T-helper 17 cell (primary cell): ENCODE results near the gene CCDC117. TPM values are rescaled to one million over a fixed set of nuclear protein-coding genes. Genes with fewer than 3 reads are reported as not detected.
A peak's percentile ranks its signal among the peaks of the same experiment; 100 is the strongest.
"Not testable (repeated sequence)": the region's sequence is repeated elsewhere in the genome, so short reads cannot be mapped to it uniquely, and the experiment has no call there.

ENCODE experiments used
- ATAC-seq: fragments of 150-1000 bp; cut with Tn5 transposase; 2 replicates; pipeline ENCODE4 v1.10.0; 2021; ENCODE audit warnings: mild to moderate bottlenecking, moderate library complexity
- DNase-seq, 3 donors: peaks; one replicate each; pipeline versions ENCODE4 v3.0.0 to v3.0.0-alpha.2; 2020 to 2021
- H3K9me3 ChIP-seq: one replicate; pipeline ENCODE4 v1.7.0; 2013; ENCODE audit warnings: low read length, mild to moderate bottlenecking; ENCODE audit not compliant: control insufficient read depth, poor library complexity, severe bottlenecking
- H3K27ac Mint-ChIP-seq: one replicate; pipeline ENCODE4 v1.8.0; 2022; ENCODE audit warnings: mild to moderate bottlenecking, moderate library complexity, mixed read lengths
- H3K27me3 Mint-ChIP-seq: one replicate; pipeline ENCODE4 v1.8.0; 2022; ENCODE audit warnings: mixed read lengths
- H3K36me3 Mint-ChIP-seq: one replicate; pipeline ENCODE4 v1.8.0; 2022; ENCODE audit warnings: low read depth, mixed read lengths
- H3K4me1 Mint-ChIP-seq: one replicate; pipeline ENCODE4 v1.8.0; 2022; ENCODE audit warnings: mild to moderate bottlenecking, mixed read lengths
- H3K4me3 Mint-ChIP-seq: one replicate; pipeline ENCODE4 v1.8.0; 2022; ENCODE audit warnings: mild to moderate bottlenecking, moderate library complexity, mixed read lengths
- total RNA-seq, 4 donors: library from RNA in 2 of 4; stranded (reverse) in 2 of 4; gene quantifications; one replicate each; pipeline ENCODE4 v1.2.3 and lab custom pipeline; 2022 to 2026

The CCDC117 gene
- total RNA-seq, 2 donors from 2014 or later: 13.9 to 24.5 TPM

GRCh38 chr22:28743852-28744251, 28.6 kb upstream of the CCDC117 start:
- no peak for DNase-seq
- Mint-ChIP-seq H3K27me3 (no peaks in the 10 kb centered on the region), H3K4me1 (peaks cover 26% of the 10 kb centered on the region), H3K36me3 (peaks cover 4% of the 10 kb centered on the region), H3K27ac (no peak overlapping the region), H3K4me3 (no peak overlapping the region)
- ATAC-seq: no peak
- no peaks in the 10 kb centered on the region for H3K9me3 ChIP-seq

GRCh38 chr22:28750471-28750881, 22.0 kb upstream of the CCDC117 start:
- no peak overlapping the region for H3K27ac Mint-ChIP-seq
- no peaks in the 10 kb centered on the region for H3K27me3 Mint-ChIP-seq
- no peak overlapping the region for H3K4me3 Mint-ChIP-seq
- peaks cover 5% of the 10 kb centered on the region for H3K36me3 Mint-ChIP-seq
- DNase-seq: no peak
- peaks cover 6% of the 10 kb centered on the region for H3K4me1 Mint-ChIP-seq
- H3K9me3 ChIP-seq: no peaks in the 10 kb centered on the region
- no peak for ATAC-seq

GRCh38 chr22:28754512-28754911, 18.0 kb upstream of the CCDC117 start:
- H3K36me3 Mint-ChIP-seq, ATAC-seq, H3K9me3 ChIP-seq, H3K4me1 Mint-ChIP-seq, DNase-seq, H3K27ac Mint-ChIP-seq, H3K4me3 Mint-ChIP-seq, H3K27me3 Mint-ChIP-seq: not testable (repeated sequence)

GRCh38 chr22:28759861-28760560, 12.5 kb upstream of the CCDC117 start:
- Mint-ChIP-seq H3K4me3 (no peak overlapping the region), H3K27ac (no peak overlapping the region), H3K27me3 (no peaks in the 10 kb centered on the region), H3K4me1 (no peaks in the 10 kb centered on the region), H3K36me3 (peaks cover 3% of the 10 kb centered on the region)
- DNase-seq: no peak
- no peak for ATAC-seq
- no peaks in the 10 kb centered on the region for H3K9me3 ChIP-seq

GRCh38 chr22:28761449-28761755, 11.1 kb upstream of the CCDC117 start:
- Mint-ChIP-seq H3K27ac (no peak overlapping the region), H3K36me3 (peaks cover 3% of the 10 kb centered on the region), H3K27me3 (no peaks in the 10 kb centered on the region), H3K4me1 (no peaks in the 10 kb centered on the region), H3K4me3 (no peak overlapping the region)
- no peaks in the 10 kb centered on the region for H3K9me3 ChIP-seq
- ATAC-seq (no peak), DNase-seq (no peak)

DNA sequence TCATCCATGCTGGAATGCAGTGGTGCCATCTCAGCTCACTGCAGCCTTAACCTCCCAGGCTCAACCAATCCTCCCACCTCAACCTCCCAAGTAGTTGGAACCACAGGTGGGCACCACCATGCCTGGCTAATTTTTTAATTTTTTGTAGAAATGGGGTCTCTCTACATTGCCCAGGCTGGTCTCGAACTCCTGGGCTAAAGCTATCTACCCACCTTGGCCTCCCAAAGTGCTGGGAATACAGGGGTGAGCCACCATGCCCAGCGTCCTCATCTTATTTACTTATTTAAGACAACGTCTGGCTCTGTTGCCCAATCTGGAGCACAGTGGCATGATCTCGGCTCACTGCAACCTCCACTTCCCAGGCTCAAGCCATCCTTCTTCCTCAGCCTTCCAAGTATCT, 10.5 kb upstream of the CCDC117 start:
- H3K4me1 Mint-ChIP-seq, H3K4me3 Mint-ChIP-seq, ATAC-seq, H3K27ac Mint-ChIP-seq, H3K27me3 Mint-ChIP-seq, H3K36me3 Mint-ChIP-seq, DNase-seq, H3K9me3 ChIP-seq: not testable (repeated sequence)

DNA sequence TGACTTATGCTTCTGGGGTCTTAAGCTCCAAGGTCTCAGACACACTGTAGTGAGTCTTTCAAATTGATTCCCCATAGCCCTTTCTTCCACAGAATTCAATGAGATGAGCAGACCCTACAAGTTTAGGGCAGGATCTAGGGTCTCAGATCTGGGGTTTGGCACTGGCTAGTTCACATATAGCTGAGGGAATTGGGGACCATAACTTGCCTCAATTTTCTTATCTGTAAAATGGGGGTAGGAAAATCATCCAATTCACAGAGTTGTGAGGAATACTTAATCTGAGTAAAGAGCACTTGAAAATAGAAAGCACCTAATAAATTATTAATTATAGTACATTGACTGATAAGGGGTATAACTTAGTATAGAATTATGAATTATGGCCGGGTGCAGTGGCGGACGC, 5.9 kb upstream of the CCDC117 start:
- Mint-ChIP-seq H3K4me1 (no peaks in the 10 kb centered on the region), H3K4me3 (no peak overlapping the region), H3K36me3 (no peaks in the 10 kb centered on the region), H3K27ac (no peak overlapping the region), H3K27me3 (no peaks in the 10 kb centered on the region)
- DNase-seq (no peak), ATAC-seq (no peak)
- H3K9me3 ChIP-seq: no peaks in the 10 kb centered on the region

- no peak overlapping the region for H3K4me3 Mint-ChIP-seq
- H3K36me3 Mint-ChIP-seq: peaks cover 5% of the 10 kb centered on the region
- DNase-seq: no peak
- no peak overlapping the region for H3K27ac Mint-ChIP-seq
- H3K27me3 Mint-ChIP-seq: no peaks in the 10 kb centered on the region
- H3K9me3 ChIP-seq: no peaks in the 10 kb centered on the region
- H3K4me1 Mint-ChIP-seq: peaks cover 6% of the 10 kb centered on the region
- no peak for ATAC-seq
These were observed 3.6 kb upstream of the CCDC117 start for GRCh38 chr22:28768701-28769393.

GRCh38 chr22:28769394-28770085, 3.0 kb upstream of the CCDC117 start:
- Mint-ChIP-seq H3K36me3 (peaks cover 5% of the 10 kb centered on the region), H3K27ac (no peak overlapping the region), H3K27me3 (no peaks in the 10 kb centered on the region), H3K4me3 (no peak overlapping the region), H3K4me1 (peaks cover 6% of the 10 kb centered on the region)
- DNase-seq: no peak
- H3K9me3 ChIP-seq: no peaks in the 10 kb centered on the region
- ATAC-seq: no peak

- Mint-ChIP-seq H3K4me3 (no peak overlapping the region), H3K27ac (no peak overlapping the region), H3K36me3 (peaks cover 8% of the 10 kb centered on the region), H3K4me1 (peaks cover 12% of the 10 kb centered on the region), H3K27me3 (no peaks in the 10 kb centered on the region)
- ATAC-seq (no peak), DNase-seq (no peak)
- H3K9me3 ChIP-seq: no peaks in the 10 kb centered on the region
These were observed 1.2 kb upstream of the CCDC117 start for GRCh38 chr22:28771195-28771791.

DNA sequence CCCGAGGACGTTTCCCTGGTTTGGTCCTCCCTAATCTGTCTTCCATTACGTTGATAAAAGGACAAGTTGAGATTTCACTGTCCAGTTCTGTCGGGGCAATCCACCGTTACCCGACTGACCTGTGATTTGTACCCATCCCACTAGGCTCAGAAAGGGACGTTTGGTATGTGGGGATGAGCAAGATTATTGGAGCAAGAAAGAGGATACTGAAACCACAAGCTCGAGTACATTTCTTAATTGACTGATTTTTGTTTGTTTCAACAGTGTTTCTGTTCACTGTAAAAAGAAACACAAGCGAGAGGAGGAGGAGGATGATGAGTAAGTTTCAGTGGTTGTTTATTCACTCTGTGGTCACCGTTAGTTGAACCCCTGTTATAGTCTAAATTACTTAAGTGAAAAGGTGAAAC, 969 bp downstream of the CCDC117 start:
- Mint-ChIP-seq H3K27me3 (no peaks in the 10 kb centered on the region), H3K27ac (peak overlapping the region; percentile 93), H3K4me3 (peak overlapping the region; percentile 98), H3K4me1 (peaks cover 17% of the 10 kb centered on the region), H3K36me3 (peaks cover 8% of the 10 kb centered on the region)
- no peak for DNase-seq
- ATAC-seq: no peak
- no peaks in the 10 kb centered on the region for H3K9me3 ChIP-seq

- H3K27ac Mint-ChIP-seq: peak overlapping the region; percentile 93
- H3K4me3 Mint-ChIP-seq: peak overlapping the region; percentile 80
- peaks cover 17% of the 10 kb centered on the region for H3K4me1 Mint-ChIP-seq
- DNase-seq (no peak), ATAC-seq (no peak)
- H3K36me3 Mint-ChIP-seq: peaks cover 8% of the 10 kb centered on the region
- H3K27me3 Mint-ChIP-seq: no peaks in the 10 kb centered on the region
- H3K9me3 ChIP-seq: no peaks in the 10 kb centered on the region
These were observed 1.9 kb downstream of the CCDC117 start for GRCh38 chr22:28774378-28774777.

DNA sequence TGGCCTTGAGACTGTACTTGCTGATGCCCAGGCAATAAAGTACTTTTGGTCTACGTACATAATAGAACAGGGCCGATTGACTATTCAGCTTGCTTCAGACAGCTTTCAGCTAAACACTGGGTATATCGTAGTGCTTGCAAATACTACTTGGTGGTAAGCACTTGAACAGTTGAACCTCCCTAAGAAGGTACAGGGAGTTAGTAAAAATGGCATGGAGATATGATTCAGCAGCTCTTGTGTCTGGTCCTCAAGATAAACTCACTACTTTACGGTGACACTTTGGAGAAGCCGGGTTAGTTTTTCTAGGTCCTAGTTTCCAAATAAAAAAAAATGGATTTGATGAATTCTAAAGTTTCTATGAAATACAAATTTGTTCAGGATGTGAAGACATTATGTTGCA, 7.3 kb downstream of the CCDC117 start:
- peaks cover 4% of the 10 kb centered on the region for H3K36me3 Mint-ChIP-seq
- no peaks in the 10 kb centered on the region for H3K27me3 Mint-ChIP-seq
- H3K27ac Mint-ChIP-seq: no peak overlapping the region

More for the DNA sequence above, 7.3 kb downstream of the CCDC117 start:
- Mint-ChIP-seq H3K4me1 (peaks cover 14% of the 10 kb centered on the region), H3K4me3 (no peak overlapping the region)
- H3K9me3 ChIP-seq: no peaks in the 10 kb centered on the region
- no peak for ATAC-seq
- no peak for DNase-seq
